Adipocyte (in vitro differentiated cells): Measurements from ENCODE around the gene VCAN.

Experiments used
- DNase-seq: peaks from one replicate; pipeline ENCODE4 v3.0.0-alpha.2; 2015; ENCODE audit warnings: low read depth
- H3K27me3 ChIP-seq: replicated peaks from 2 replicates; pipeline ENCODE4 v1.7.0; 2013; ENCODE audit warnings: mild to moderate bottlenecking, low read length, moderate library complexity; ENCODE audit not compliant: control insufficient read depth, insufficient read depth
- H3K36me3 ChIP-seq: 2 replicates; pipeline ENCODE4 v1.7.0; 2013; ENCODE audit warnings: low read length, mild to moderate bottlenecking, moderate library complexity; ENCODE audit not compliant: control insufficient read depth, insufficient read depth, severe bottlenecking
- H3K4me1 ChIP-seq: 2 replicates; pipeline ENCODE4 v1.7.0; 2013; ENCODE audit warnings: mild to moderate bottlenecking, low read length, moderate library complexity; ENCODE audit not compliant: control insufficient read depth, insufficient read depth
- H3K4me3 ChIP-seq: 2 replicates; pipeline ENCODE4 v1.7.0; 2013; ENCODE audit warnings: mild to moderate bottlenecking, low read length, moderate library complexity
- H3K9ac ChIP-seq: 2 replicates; pipeline ENCODE4 v1.7.0; 2013; ENCODE audit warnings: mild to moderate bottlenecking, low read length, moderate library complexity
- H3K9me3 ChIP-seq: 2 replicates; pipeline ENCODE4 v1.7.0; 2013; ENCODE audit warnings: mild to moderate bottlenecking, low read length, moderate library complexity; ENCODE audit not compliant: control insufficient read depth

The VCAN gene

DNA sequence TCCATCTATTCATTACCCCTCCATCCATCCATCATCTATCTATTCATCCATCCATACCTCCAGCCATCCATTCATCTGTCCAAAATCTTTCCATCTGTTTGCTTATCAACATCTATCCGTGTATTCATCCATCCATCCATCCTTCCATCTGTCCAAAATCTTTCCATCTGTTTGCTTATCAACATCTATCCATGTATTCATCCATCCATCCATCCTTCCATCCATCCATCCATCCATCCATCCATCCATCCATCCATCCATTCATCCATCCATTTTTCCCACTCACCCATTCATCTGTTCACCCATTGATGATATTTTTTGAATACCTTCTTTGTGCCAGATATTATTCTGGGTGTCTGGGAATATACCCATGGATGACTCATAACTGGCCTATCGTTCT lies 12.8 kb downstream of the VCAN start:
- Histone ChIP-seq H3K4me3 (no peak overlapping the region), H3K4me1 (peaks cover 2% of the 10 kb centered on the region), H3K36me3 (peaks cover 53% of the 10 kb centered on the region), H3K9ac (no peak overlapping the region), H3K27me3 (no peaks in the 10 kb centered on the region), H3K9me3 (no peaks in the 10 kb centered on the region)
- DNase-seq = no peak

DNA sequence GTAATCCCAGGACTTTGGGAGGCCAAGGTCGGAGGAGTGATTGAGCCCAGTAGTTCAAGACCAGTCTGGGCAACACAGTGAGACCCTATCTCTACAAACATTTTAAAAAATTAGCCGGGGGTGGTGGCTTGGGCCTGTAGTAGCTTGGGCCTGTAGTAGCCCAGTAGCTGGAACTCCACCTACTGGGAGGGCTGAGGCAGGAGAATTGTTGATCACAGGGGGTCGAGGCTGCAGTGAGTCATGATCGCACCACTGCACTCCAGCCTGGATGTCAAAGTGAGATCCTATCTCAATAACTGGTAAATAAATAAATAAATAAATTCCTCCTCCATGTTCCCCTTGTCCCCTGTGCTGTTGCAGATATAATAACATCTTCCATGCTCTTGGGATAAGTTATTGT lies 14.3 kb downstream of the VCAN start:
- Histone ChIP-seq H3K9ac (no peak overlapping the region), H3K9me3 (no peaks in the 10 kb centered on the region), H3K36me3 (peaks cover 63% of the 10 kb centered on the region), H3K27me3 (no peaks in the 10 kb centered on the region), H3K4me3 (no peak overlapping the region), H3K4me1 (peaks cover 2% of the 10 kb centered on the region)
- no peak for DNase-seq

DNA sequence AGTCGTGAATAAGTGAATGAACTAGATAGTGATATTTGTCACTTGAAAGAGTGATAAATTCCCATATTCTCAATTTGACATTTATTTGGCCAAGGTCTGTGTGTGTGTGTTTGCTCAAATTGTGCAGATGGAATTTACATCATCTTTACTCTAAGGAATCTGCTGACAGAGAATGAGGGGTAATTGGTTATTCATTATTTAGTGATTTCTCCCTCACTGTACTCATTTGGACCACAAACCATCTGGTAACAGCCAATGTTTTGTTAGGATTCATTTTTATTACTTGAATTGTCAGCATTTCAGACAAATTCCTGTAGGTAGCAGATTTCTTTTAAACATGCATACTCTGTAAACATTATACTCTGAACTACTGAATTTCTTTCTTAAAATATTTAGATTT lies 15.6 kb downstream of the VCAN start:
- no peak for DNase-seq
- Histone ChIP-seq H3K9me3 (no peaks in the 10 kb centered on the region), H3K9ac (no peak overlapping the region), H3K4me3 (no peak overlapping the region), H3K4me1 (peaks cover 2% of the 10 kb centered on the region), H3K27me3 (no peaks in the 10 kb centered on the region), H3K36me3 (peaks cover 73% of the 10 kb centered on the region)

DNA sequence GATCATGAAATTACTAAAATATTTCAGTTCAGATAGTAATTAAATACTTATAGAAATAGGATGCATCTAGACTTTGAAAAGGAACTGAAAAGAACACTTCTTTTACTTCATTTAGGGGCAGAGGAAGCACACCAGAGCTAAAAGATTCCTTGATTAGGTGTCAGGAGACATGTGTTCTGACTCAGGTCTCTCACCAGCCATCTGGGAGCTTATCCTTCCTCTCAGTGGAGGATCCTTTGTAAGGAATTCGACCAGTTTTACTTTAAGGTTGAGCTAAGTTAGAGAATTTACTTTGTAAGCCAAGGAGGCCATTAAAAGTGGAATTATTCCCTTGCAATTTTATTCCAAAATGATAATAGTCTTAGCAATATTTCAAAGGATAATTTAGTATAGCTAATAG lies 16.7 kb downstream of the VCAN start:
- peaks cover 70% of the 10 kb centered on the region for H3K36me3 ChIP-seq
- H3K27me3 ChIP-seq = no peaks in the 10 kb centered on the region
- no peak for DNase-seq
- peaks cover 2% of the 10 kb centered on the region for H3K4me1 ChIP-seq
- no peak overlapping the region for H3K9ac ChIP-seq
- no peak overlapping the region for H3K4me3 ChIP-seq
- no peaks in the 10 kb centered on the region for H3K9me3 ChIP-seq

DNA sequence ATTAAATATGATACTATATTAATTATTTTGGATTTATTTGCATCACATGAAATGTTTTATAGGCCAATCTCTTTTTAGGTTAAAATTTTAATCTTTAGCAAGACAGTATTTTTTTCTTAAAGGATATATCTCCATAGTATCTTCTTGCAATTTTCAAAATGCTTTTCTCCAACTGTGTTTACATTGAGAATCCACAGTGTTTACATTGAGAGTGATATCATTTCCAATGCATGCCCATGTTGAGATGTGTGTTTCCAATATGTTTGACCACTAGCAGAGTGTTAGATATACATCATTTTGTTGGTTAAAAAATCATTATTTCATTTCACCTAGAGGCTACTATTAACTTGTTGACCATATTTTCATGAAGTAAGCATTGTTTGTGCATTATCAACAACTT lies 17.3 kb downstream of the VCAN start:
- peaks cover 2% of the 10 kb centered on the region for H3K4me1 ChIP-seq
- no peaks in the 10 kb centered on the region for H3K27me3 ChIP-seq
- H3K36me3 ChIP-seq = peaks cover 70% of the 10 kb centered on the region
- no peak for DNase-seq
- H3K9me3 ChIP-seq = no peaks in the 10 kb centered on the region
- H3K9ac ChIP-seq = no peak overlapping the region
- H3K4me3 ChIP-seq = no peak overlapping the region

DNA sequence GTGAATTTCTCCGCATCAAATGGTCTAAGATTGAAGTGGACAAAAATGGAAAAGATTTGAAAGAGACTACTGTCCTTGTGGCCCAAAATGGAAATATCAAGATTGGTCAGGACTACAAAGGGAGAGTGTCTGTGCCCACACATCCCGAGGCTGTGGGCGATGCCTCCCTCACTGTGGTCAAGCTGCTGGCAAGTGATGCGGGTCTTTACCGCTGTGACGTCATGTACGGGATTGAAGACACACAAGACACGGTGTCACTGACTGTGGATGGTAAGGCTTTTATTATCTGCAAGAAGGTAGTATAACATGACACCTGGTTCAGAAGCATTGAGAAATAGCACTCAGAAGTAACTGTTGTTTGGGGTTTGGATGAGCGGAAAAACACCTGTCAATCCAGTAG lies 18.7 kb downstream of the VCAN start:
- Histone ChIP-seq H3K36me3 (peaks cover 67% of the 10 kb centered on the region), H3K4me3 (no peak overlapping the region), H3K9me3 (no peaks in the 10 kb centered on the region), H3K27me3 (no peaks in the 10 kb centered on the region), H3K4me1 (peaks cover 2% of the 10 kb centered on the region), H3K9ac (no peak overlapping the region)
- DNase-seq = no peak

DNA sequence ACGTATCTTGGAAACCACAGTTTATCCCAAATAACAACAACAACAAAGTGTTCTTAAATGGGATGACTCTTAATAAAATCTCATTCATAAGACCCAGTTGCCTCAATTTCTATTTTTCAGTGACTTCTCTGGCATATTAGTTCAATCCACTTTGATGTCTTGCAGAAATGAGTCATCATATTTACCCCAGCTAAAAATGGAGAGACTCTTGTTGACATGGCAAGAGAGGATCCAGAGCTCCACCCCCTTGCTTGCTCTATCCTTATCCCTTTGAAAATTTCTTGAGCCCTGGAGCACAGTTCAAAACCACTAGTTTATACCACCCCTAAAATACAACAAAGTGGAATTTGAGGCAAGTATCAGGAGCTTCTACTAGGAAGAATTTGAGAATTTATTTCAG lies 20.8 kb downstream of the VCAN start:
- Histone ChIP-seq H3K4me1 (peaks cover 18% of the 10 kb centered on the region), H3K27me3 (no peaks in the 10 kb centered on the region), H3K36me3 (peaks cover 61% of the 10 kb centered on the region), H3K9me3 (no peaks in the 10 kb centered on the region), H3K4me3 (no peak overlapping the region), H3K9ac (no peak overlapping the region)
- no peak for DNase-seq

DNA sequence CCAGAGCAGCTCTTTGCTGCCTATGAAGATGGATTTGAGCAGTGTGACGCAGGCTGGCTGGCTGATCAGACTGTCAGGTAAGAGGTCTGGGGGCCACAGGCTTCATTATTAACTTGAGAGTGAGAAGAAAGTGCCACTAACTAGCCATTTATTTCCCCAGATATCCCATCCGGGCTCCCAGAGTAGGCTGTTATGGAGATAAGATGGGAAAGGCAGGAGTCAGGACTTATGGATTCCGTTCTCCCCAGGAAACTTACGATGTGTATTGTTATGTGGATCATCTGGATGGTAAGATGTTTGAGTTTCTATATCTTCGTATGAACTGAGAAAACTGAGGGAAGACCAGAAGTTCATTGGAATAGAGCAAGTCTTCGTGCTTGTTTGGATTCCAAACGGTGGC lies 22.1 kb downstream of the VCAN start:
- H3K9ac ChIP-seq = no peak overlapping the region
- no peaks in the 10 kb centered on the region for H3K9me3 ChIP-seq
- peaks cover 70% of the 10 kb centered on the region for H3K36me3 ChIP-seq
- no peak overlapping the region for H3K4me3 ChIP-seq
- DNase-seq = no peak
- peaks cover 16% of the 10 kb centered on the region for H3K4me1 ChIP-seq
- H3K27me3 ChIP-seq = no peaks in the 10 kb centered on the region

DNA sequence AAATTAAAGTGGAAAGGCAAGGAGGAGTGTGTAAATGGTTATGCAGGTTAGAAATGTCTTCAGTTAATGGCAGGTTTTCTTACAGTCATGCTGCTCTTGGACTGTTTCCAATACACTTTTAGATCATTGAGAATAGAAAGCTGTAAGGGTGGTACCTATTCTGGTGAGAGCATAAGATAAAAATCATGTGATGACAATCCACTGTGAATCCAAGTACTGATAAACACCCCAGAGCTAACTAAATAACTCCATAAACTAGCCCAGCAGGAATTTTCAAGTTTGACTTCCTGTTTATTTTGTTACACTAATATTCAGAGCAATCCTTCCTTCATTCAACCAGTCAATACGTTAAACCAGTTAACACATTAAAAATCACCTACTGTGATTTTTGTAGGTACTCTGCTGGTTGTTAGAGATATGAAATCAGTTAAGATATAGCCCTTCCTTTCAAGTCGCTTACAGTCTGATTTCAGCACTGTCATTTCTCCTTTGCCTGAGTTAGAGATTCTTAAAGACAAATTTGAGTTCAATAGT lies 22.6 kb downstream of the VCAN start:
- H3K4me1 ChIP-seq = peaks cover 16% of the 10 kb centered on the region
- H3K9me3 ChIP-seq = no peaks in the 10 kb centered on the region
- H3K27me3 ChIP-seq = no peaks in the 10 kb centered on the region
- no peak overlapping the region for H3K4me3 ChIP-seq
- H3K36me3 ChIP-seq = peaks cover 75% of the 10 kb centered on the region
- H3K9ac ChIP-seq = no peak overlapping the region
- DNase-seq = no peak

DNA sequence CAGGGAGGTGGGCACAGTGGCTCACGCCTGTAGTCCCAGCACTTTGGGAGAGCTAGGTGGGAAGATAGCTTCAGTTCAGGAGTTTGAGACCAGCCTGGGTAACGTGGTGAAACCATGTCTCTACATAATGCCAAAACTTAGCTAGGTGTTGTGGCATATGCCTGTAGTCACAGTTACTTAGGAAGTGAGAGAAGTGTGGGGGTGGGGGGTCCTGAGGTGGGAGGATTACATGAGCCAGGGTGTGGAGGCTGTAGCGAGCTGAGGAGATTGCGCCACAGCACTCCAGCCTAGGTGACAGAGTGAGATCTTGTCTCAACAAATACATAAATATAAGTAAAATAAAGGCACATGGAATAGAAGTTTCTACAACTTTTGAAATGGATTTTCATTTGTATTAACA lies 23.1 kb downstream of the VCAN start:
- H3K36me3 ChIP-seq = peaks cover 80% of the 10 kb centered on the region
- peaks cover 16% of the 10 kb centered on the region for H3K4me1 ChIP-seq
- DNase-seq = no peak
- H3K9ac ChIP-seq = no peak overlapping the region
- H3K27me3 ChIP-seq = no peaks in the 10 kb centered on the region
- no peak overlapping the region for H3K4me3 ChIP-seq
- H3K9me3 ChIP-seq = no peaks in the 10 kb centered on the region

DNA sequence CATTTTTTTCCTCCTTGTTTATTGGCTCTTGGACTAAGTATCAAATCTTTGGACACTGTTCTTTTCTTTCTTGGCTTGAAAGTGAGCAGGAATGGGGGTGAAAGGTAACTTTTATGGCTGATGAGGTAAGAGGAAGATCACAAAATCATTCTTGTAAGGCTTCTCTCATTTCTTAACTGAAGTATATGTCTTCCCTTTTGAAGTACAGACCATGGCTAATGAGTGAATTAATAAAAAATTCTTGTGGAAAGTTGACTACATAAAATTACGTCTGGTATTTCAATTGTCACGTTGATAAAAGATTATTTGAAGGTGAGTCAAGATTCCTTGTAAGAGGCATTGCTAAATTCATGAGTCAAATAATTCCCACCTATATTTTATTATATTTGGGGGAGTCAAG lies 25.1 kb downstream of the VCAN start:
- no peak for DNase-seq
- H3K4me3 ChIP-seq = peak overlapping the region; percentile 13
- peaks cover 76% of the 10 kb centered on the region for H3K36me3 ChIP-seq
- H3K9me3 ChIP-seq = no peaks in the 10 kb centered on the region
- peaks cover 16% of the 10 kb centered on the region for H3K4me1 ChIP-seq
- no peaks in the 10 kb centered on the region for H3K27me3 ChIP-seq
- H3K9ac ChIP-seq = no peak overlapping the region

DNA sequence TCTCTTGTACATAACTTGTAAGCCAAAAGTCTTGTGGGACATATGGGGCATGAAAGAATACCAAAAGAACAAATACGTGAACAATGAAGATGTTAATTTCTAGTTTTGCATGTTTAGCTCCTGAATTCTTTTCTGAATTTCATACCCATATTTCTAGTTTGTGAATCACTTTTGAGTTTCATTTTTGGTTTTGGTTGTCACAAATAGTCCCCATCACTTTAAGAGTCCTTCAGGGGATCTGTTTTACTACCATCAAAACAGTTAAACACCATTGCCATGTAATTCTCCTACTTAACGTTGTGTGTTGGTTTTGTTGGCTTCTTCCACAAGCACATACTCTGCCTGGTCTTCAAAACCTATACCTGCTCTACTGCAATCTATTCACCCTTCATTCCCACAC lies 27.0 kb downstream of the VCAN start:
- no peak for DNase-seq
- Histone ChIP-seq H3K27me3 (no peaks in the 10 kb centered on the region), H3K9me3 (no peaks in the 10 kb centered on the region), H3K9ac (no peak overlapping the region), H3K4me1 (peaks cover 21% of the 10 kb centered on the region), H3K4me3 (no peak overlapping the region), H3K36me3 (peaks cover 66% of the 10 kb centered on the region)
